HG02970 (cell line): ENCODE data around the gene PABPN1L.
"Not testable (repeated sequence)": the region's sequence is repeated elsewhere in the genome, so short reads cannot be mapped to it uniquely, and the experiment has no call there.

Experiments
- ATAC-seq: cut with Tn5 transposase; IDR thresholded peaks from one replicate; pipeline ENCODE4 v1.9.1; 2021; ENCODE audit warnings: mild to moderate bottlenecking, moderate library complexity, moderate number of reproducible peaks; ENCODE audit not compliant: unreplicated experiment, low FRiP score

Gene PABPN1L

DNA sequence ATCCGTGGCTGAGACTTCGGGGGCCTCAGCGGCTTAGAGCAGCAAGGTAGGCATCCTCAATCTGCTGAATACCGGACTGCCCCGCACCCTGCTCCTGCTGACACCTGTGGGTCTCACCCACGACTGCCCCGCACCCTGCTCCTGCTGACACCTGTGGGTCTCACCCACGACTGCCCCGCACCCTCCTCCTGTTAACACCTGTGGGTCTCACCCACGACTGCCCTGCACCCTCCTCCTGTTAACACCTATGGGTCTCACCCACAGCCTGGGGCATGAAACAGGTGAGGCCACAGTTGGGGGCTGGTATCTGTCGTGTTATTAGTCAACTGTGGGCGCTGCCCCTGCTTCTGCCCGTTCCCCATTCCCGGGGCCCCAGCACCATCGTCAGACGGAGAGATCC is 36.3 kb upstream of the PABPN1L start:
- no peak for ATAC-seq

GRCh38 chr16:88901718-88902337 is 35.4 kb upstream of the PABPN1L start:
- ATAC-seq: no peak

GRCh38 chr16:88900662-88901052 is 34.2 kb upstream of the PABPN1L start:
- ATAC-seq: no peak

DNA sequence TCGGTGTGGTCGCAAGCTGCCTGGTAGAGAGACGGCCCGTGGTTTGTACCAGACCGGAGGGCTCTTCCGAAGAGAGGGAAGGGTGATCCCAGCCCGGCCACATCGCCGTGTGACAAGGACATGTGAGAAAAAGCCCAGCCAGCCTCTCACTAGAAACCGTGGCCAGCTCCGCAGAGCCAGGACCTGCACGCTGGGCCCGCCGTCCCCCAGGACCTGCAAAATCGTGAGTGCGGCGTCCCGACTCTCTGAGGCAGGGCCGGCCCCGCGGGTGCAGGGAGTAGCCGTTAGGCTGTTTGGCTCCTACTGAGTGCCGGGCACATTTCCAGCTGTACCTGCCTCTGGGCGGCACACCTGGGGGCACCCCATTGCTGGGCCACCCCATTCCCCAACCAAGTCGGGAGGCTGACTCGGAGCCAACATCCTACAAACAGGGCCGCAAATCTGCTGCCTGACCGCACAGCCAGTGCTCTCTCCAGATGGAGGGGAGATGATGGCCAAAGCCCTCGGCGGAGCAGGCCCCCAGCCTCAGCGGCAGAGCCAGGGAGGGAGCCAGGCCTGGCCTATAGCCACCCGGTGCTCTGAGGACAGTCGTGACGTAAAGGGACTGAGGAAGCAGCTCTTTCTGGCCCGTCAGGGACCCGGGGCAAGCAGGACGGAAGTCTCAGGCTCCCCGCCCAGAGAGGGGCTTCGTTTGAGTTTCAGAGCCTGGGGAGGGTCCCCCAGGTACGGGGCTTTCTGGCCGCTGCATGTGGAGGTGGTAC is 33.6 kb upstream of the PABPN1L start:
- ATAC-seq: no peak

DNA sequence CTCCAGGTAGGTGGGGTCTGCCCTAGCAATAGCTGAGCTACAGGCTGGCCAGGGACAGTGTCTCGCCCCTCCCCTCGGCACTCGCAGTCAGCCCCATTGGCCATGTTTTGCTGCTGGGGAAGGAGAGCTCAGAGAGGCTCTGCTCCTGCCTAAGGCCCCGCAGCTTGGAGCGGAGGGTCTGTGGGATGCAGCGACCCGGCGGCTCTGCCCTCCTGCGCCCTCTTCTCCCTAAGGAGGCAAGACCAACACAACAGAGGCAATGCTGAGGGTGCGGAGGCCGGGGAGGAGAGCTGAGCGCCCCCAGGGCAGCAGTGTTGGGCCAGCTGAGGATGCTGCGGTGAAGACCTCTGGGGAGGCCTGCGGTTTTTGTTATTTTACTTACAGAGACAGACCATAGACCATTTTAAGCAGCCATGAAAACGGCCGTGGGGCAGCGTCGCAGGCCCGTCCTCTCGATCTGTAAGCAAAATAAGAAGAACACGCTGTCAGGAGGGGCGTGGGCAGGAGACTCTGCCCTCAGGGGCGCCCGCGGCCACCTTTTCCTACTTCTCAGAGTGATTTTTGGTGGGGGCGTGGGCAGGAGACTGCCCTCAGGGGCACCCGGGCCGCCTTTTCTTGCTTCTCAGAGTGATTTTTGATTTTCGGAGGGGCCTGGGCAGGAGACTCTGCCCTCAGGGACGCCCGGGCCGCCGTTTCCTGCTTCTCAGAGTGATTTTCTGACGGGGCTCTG is 31.4 kb upstream of the PABPN1L start:
- ATAC-seq: no peak

DNA sequence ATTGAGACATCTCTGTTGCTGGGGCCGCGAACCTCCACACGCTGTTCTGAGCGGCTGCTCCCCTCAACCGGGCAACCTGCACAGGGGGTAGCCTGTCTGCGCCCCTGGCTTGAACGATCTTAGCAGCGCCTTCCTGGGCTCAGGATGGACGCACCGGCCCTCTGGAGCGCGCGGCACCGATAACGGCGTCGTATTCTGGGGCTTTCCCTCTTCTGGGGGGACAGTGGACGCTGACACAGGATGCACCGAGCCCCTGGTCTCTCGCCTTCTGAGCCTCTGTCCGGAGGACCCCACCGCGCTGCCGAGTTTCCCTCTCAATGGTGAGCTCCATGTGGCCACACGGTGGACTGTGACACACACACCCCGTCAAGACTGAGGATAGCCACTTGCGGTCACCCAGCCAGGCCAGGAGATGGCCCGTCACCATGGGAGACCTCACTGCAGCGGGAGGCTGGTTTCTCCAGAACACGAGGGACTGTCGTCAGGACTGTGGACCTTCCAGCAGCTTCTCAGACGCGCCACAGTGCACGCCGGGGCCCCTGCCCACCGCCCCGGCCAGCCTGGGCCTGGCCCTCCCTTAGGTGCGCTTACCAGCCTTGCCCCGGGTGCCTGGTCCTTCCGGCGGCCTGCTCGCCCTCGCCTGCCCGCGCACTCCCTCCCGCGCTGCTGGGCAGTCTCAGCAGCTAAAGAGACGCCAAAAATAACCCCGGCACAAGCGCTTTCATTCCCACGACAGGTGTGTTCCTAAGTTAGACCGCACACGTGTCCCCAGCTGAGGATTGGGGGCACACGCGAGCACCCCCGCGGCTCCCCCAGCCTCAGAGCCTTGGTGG is 30.0 kb upstream of the PABPN1L start:
- no peak for ATAC-seq

- ATAC-seq: no peak
Measured at GRCh38 chr16:88895335-88895734, 28.9 kb upstream of the PABPN1L start.

DNA sequence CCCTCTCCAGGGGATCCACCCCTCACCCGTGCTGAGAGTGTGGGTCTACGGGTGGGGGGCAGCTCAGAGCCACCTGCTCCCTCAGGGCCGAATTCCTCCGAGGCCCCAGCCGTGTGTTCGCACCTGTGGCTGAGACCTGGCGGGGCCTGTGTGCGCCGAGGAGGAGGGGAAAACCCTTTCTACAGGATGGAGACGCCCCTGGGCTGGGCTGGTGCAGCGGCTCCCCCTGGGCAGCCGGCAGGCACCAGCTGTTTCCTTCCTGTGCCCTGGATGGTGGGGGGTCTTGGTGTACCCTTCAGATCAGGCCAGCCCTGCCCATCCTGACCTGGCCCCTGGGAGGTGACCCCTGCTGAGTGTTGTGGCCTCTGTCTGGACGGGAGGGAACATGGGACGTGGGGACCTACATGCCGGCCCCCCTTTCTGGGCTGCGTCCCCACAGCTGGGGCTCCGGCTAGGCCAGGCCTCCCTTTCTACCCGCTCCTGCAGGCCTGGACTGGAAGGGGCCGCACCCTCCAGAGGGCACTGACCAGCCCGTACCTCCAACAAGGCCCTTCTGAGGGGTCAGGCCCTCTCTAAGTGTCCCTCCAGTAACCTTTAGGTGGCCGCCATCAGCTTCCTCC is 28.3 kb upstream of the PABPN1L start:
- ATAC-seq: no peak

- not testable (repeated sequence) for ATAC-seq
Measured at GRCh38 chr16:88894266-88894665, 27.8 kb upstream of the PABPN1L start.

DNA sequence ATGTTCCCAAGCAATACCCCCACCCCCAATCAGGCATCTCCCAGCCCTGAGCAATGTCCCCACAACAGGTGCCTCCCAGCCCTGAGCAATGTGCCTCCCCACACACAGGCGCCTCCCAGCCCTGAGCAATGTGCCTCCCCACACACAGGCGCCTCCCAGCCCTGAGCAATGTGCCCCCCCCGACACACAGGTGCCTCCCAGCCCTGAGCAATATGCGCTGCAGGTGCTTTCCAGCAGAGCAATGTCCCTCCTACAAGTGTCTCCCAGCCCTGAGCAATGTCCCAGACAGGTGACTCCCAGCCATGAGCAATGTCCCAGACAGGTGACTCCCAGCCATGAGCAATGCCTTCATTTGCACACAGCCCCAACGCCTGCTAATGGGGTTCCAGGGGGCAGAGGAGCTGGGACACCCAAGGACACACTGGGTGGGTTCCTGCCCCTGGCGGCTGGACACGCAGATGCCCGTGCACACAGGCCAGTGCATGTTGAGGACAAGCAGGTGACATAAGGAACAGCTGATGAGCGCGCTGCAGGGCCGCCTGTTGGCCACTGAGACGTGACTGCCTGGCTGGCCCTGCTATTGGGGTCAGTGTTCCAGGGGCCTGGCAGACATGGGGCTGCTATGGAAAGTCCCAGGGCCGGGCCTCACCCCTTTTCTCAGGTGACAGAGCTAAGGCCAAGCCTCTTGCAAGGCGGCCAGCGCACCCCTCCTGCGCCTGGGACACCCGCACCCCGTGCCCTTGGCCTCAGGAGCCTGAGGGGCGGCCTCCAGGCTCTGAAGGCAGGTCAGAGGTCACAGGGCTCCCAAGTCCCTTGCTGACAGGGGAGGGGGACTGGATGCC is 26.9 kb upstream of the PABPN1L start:
- no peak for ATAC-seq

DNA sequence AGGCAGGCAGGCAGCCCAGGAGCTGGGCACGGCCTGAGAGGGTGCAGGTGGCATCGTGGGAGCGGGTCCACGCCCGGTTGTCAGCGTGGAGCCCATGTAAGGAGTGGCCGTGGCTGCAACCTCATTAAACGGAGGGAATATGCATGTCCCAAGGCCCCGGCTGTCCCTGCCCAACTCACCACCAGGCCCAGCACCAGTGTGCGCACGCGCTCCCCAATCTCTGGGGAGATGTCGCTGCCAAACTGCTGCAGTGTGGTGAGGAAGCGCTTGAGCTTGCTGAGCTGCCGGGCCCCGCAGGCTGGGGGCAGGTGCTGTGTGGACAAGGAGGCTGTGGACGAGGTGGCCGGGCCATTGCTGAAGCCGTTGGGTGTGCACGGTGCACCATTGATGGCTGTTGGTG is 25.6 kb upstream of the PABPN1L start:
- ATAC-seq: no peak

DNA sequence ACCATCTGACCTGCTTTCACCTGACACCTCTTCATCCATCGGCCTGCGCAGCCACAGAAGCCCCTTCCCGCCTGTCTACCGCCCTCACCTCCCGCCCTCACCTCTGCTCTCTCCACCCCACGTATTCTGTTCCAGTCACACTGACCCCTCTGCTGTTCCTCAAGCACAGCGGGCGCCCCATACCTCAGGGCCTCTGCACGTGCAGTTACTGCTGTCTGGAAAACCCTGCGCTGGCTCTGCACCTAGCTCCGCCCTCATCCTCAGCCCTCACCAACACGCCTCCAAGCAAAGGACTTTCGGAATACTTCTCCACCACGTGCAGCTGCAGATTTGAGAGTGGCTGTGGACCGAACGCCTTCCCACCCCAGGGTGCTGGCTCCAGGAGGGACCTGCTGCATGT is 24.6 kb upstream of the PABPN1L start:
- no peak for ATAC-seq

GRCh38 chr16:88889702-88890352 is 23.4 kb upstream of the PABPN1L start:
- not testable (repeated sequence) for ATAC-seq

DNA sequence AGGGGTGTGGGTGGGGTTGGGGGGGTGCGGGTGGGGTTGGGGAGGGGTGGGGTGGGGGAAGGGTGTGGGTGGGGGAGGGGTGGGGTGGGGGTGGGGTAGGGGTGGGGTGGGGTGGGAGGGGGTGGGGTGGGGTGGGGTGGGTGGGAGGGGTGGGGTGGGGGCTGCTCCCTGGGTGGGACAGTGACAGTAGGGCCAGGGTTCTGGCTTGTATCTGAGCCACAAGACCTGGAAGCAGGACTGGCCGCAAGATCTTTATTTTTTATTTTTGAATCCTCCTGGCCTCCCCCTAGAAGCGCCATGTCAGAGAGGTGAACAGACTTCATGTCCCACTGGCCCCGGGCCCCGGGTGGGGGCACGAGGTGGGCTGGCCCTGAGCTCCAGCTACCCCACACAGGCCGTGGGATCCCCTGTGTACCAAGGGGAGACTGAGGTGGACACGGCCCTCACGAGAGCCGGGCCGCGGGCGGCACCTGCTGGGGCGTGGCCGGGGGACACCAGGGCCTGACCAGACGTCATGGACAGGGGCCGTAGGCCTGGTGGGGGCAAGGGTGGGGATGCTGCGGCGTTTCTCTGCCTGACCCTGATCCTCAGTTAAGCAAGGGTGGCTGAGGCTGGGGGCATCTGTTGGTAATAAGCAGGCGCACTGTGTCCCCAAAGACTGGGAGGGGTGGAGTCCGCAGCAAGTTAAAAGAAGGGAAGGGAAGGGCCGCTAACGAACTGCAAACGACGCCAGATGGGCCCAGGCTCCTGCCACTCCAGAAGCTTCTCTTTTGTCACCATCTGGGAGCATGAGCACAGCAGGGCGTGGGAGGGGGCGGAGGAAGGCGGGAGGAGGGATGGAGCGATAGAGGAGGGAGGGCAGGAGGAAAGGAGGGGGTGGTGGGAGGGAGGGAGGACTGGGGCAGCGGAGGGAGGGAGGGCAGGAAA is 22.3 kb upstream of the PABPN1L start:
- ATAC-seq: no peak

- no peak for ATAC-seq
Measured at GRCh38 chr16:88888057-88888456, 21.6 kb upstream of the PABPN1L start.

DNA sequence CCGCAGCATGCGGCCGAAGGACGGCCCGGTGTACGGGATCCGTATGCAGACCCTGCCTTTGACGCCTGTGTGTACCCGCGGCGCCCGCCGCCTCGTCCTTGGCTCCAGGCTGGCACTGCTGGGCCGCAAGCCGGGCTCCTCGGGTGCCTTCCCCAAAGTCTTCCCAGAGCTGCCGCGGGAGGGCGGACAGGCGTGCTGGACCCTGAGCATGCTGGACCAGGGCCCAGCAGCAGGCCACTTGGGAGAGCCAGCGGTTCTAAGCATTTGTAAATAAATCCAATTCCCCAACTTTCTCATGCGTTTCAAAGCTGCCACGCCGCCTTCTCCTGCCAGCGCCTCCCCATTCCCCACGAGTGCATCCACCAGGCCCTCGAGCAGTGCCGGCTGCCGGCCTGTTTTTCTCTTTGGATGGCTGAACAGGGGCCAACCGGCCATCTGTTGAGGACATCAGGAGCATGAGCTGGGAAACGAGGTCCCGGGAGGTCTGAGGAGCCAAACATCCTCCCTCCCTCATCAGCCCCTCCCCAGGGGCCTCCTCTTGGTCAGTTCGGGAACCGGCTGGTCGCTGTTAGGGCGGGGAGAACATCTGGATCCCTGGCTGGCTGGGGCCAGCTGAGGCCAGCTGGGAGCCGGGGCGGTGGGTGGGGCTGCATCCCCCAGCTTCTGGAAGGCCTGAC is 20.5 kb upstream of the PABPN1L start:
- ATAC-seq: no peak

DNA sequence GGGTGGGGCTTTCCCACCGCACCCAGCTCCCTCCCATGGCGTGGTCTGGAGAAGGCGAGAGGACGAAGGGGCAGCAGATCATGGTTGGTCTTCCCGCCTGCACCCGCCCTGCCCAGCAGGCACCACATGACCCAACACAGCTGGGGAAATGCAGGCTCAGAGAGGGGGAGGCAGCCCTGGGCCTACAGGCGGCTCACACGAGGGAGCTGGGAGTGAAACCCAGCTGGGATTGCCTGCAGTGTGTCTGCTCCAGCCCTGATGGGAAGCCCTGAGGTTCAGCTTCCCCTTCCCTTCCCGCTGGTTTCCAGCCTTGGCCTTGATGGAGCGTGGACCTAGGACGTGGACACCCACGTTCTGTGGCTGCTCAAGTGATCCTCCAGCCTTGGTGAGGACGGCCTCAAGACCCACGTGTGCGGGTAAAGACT is 20.0 kb upstream of the PABPN1L start:
- no peak for ATAC-seq
